Activated naive CD8-positive, alpha-beta T cell treated with anti-CD3 and anti-CD28 coated beads, Interleukin-2, amount 50 U/mL, for 16 hours (primary cell): ENCODE results near the gene ANKS1B.
"Not testable (repeated sequence)": the region's sequence is repeated elsewhere in the genome, so short reads cannot be mapped to it uniquely, and the experiment has no call there.

Experiments used
- DNase-seq: peaks from one replicate; pipeline ENCODE4 v3.0.0-alpha.2; 2020; ENCODE audit warnings: low read depth, low spot score

The ANKS1B gene

DNA sequence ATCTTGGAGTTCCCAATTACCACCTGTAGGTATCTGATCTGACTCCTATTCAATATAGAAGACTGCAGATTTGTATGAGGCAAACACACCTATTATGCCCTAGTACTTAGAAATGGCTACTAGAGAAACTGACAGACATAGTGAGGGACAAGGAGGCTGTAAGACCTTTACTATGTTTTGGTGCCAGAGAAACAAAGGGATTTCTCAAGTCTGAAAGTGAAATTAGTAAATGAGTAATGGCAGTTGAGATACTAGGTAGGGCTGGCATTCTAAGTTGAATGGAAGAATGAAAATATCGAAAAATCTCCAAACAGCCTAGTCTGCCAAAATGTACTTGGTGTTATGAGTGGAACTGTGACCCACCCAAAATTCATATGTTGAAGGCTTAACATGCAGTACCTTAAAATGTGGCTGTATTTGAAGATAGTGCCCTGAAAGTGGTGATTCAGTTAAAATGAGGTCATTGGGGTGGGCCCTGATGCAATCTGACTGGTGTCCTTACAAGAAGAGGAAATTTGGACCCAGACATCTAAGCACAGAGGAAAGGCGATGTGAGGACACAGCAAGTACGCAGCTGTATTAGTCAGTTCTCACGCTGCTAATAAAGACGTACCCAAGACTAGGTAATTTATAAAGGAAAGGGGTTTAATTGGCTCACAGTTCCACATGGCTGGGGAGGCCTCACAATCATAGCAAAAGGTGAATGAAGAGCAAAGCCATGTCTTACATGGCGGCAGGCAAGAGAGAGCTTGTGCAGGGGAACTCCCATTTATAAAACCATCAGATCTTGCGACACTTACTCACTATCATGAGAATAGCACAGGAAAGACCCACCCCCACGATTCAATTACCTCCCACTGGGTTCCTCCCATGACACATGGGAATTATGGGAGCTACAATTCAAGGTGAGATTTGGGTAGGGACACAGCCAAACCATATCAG, 1212.7 kb downstream of the ANKS1B start:
- DNase-seq: no peak

DNA sequence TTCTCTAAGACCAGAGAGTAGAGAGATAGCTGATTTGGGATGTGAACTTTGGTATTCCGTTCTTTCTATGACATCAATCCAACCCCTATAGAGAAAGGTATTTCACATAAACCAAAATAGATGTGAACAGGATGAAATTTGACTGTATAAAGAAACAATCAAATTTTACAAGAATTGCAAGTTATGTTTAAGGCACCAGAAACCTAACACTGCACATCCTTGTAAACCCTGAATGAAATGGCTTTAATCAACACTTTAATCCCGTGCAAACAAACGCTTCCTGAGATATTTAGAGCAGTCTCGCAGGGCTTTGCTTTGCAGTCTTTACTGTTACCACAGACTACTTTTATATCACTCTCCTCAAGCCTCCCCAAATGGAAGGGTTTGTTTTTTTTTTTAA, 1214.5 kb downstream of the ANKS1B start:
- DNase-seq: no peak

DNA sequence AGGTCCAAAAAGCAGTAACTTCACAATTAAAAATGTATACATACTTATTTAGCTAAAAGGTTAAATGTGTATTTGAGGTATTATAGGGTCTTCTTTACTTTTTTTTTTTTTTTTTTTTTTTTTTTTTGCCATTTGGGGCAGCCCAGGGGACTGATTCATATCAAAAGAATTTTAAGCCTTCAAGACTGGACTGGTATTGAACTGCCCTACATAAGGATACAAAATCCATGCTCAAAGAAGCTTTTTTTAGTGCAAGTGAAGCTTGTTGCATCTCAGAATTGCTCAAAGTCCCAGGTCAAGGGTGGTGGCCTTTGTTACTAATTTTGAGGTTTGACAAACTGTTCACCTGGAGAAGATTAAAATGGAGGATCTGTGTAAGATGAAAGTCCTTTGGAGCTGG, 1215.7 kb downstream of the ANKS1B start:
- no peak for DNase-seq

DNA sequence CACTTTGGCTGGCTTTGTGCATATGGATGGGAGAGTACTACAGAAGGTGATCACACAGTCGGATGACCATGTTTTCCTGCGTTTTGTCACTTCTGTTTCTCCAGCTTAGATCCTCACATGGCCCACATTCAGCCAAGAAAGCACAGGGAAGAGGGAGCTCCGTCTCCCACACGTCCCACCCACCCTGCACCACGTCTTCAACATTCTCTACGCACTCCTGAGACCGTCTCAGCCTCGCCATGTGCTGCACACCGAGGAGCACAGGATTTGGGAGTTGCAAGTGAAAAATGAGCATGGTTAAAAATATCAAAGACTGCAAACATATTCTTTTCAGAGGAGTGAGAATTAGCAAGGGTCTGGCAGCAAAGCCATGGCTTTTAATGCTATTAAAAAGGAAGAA, 1217.5 kb downstream of the ANKS1B start:
- DNase-seq: no peak

DNA sequence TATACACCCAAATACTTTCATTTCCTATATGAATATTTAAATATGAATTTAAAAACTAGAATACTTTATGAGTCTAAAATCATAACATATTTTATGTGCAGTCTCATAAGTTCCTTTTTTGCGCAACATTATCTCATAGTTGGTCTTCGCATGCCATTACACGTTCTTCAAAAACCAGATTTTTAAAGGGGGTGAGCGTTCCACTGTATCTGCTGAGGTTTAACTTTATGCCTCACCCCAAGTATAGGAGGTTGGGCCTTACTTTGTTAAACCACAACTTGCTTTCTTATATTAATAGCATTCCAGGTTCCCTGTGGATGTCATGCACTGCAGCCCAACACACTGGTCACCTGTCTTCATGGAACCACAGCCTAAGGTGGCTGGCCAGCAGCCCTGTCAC, 1221.1 kb downstream of the ANKS1B start:
- DNase-seq: no peak

DNA sequence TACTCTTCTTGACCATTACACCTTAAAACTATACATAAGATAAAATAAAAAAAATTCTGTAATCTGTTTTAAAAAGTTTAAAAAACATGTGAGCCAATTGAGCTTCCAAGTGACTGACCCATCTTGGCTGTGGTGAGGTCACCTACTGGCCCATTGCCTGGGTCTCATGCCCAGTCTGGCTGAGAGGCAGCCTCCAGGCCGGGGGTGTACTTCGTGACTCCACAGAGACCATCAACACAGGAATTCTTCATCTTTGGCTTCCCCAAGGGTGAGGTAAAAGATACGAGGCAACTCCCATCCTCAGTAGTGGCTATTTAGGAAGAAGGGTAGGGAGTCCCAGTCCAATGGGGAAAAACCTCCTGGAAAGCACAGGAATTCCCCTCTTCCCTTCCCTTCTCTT, 1226.4 kb downstream of the ANKS1B start:
- no peak for DNase-seq

DNA sequence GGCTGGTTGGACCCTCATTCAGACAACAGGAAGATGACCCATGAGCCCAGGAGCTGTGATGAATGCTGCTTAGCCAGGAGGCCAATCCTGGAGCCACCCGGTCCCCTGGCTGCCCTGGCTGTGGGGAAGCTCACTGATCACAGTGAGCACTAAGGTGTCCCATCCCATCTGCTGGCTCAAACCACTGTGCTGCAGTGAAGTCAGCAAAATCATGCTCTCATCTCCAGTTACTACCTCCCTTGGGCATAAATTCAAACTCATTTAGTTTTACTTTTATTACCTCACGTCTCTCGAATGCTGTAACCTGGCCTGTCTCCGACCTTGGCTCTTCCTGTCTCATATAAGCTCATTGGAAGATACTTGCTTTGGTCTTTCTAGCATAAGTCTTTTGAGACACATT, 1227.3 kb downstream of the ANKS1B start:
- DNase-seq: no peak

DNA sequence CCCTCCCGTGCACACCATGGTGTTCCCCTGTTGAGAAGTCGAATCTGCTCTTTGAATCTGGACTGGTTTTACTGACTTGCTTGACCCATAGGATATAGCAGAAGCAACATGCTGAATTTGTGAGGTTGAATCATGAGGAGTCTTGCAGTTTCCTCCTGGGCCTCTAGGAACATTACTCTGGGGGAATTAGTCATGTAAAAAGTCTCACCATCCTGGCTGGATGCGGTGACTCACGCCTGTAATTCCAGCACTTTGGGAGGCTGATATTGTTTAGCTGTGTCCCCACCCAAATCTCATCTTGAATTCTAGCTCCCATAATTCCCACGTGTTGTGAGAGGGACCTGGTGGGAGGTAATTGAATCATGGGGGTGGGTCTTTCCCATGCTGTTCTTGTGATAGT, 1228.9 kb downstream of the ANKS1B start:
- DNase-seq: not testable (repeated sequence)

DNA sequence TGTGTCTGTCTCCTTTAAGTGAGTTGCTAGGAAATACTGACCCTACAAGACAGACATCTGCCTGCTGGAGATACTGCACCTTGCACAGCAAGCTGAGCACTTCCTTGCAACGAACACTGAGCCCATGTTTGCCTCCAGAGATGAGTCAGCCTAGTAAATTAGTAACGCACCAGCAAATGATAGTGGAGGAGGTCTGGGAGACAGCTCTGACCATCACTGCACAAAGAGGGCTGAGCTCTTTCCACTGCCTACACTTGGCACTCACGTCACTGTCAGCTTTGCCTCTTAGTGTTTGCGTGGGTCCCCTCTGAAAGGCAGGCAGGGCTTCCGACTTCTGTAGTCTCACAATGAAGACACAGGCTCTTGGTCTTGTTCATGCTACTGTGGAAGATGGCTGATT, 1230.6 kb downstream of the ANKS1B start:
- DNase-seq: no peak

DNA sequence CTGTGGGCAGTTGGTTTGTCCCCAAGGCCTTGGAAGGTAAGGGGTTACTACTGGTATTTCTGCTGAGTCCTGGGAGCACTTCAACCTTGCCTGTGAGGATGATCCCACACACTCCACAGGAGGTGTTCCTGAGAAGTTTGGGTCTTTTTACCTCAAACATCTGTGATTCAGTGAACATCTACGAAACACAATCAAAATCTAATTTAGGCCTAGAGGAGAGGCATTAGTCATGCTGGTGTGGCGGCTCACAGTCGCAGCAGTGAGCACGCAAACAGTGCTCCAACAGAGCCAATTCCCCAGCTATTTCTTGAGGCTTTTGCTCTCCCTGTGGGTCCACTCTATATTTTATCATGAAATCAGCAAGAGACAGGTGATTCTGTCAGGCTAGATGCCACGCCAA, 1232.0 kb downstream of the ANKS1B start:
- DNase-seq: no peak

DNA sequence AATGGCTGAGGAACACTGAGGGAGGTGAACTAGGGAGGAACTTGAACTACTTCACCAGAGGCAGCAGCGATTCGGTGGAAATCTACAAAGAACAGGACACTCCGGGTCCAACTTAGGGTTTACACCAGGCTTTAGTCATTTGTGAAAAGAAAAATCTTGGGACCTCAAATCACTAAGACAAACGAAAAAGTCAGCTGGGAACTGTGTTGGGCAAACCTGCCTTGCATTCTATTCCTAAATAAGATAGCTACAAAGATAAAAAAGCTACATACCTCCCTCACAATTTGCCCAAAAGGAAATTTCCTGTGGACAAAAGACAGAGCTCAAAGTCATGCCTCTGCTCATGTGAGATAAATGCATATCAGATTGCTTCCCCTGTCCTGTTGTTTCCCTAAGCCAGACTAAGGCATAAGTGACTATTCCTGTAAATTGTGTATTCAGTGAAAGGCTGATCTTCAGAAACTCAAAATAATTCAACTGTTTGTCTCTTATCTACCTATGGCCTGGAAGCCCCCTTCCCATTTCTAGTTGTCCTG, 1233.1 kb downstream of the ANKS1B start:
- no peak for DNase-seq

DNA sequence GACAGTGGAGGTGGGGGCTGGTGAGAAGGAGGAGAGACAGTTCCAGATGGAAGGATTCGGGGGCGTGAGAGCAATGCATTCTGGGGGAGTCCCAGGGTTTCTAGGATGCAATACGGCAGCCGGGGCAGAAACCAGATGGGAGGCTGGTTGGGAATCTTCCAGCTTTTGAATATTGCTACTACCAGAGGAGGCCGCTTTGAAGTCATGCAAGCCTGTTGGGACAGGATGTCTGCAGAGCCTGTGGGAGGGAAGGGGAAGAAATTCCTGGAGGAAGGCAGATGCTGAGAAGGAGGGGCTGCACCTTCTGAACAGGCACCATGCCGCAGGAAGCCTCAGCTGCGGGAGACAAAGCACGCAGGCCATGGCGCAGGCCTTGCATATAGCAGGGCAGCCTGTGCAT, 1234.2 kb downstream of the ANKS1B start:
- DNase-seq: no peak

DNA sequence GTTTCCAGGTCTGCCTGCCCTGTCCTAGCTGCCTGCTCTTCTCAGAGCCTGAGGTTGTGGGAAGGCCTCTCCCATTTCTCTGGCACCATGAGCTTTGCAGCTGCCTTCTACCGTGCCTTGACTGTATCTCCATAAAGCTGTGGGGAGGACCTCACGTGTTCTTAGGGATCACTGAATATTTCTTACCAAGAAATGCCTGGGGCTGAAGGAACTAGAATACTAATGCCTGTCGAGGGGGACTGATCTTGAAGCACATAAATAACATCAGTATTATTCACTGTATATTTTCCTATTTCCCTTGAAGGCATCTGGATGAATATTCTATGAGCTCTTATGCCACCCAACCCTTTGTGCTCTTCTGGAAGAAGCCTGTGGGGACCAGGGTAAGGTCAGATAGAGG, 1236.3 kb downstream of the ANKS1B start:
- DNase-seq: no peak

DNA sequence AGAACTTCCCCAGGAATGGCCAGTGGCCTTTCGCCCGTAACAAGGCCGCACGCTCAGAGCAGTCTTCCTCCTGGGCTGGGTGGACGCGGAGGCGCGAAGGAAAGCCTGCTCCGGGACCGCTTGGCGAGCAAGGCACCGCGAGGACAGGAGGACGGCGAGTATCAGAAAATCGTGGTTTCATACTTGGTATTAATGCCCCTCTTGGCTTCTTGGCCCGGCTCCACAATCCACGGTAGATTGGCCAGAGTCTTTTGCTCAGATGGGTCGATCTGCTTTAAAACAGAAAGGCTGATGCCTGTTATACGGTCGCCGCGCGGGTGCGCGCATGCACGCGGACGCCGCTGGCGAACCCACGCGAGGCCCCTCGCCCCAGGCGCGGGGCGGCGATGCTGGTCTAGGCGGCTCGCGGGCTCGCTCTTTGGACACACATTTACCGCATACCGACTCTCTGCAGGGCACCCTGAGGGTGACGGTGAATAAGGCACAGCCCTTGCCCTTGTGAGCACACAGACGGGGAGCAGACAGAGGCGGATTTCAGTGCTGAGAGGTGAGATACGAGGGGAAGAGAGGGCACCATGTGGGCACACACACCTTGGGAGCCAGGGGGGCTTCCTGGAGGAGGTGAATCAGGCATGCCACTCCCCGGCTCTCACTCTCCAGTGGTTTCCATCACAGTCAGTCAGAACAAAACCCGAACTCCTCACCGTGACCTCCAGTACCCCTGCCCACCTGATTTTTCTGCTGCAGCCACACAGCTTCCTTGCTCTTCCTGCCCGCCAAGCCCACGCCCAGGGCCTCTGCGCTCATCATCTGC, 1239.0 kb downstream of the ANKS1B start:
- no peak for DNase-seq

DNA sequence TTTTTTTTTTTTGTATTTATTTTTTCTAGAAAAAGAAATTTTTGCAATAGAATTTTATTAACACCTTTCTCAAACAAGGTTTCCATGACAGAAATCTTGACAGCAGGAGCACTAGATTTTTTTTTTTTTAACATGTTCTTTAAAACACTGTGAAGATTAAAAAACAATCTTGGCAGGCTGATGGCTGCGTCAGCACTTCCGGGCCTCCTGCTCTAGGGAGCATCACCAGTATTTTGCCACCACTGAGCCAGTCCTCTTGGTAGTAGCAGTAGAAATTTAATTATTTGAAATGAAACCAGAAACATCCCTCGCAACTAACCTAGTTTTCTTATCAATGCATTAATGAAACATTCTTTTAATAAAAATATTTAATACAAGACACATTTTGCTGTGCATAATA, 1240.1 kb downstream of the ANKS1B start:
- no peak for DNase-seq

DNA sequence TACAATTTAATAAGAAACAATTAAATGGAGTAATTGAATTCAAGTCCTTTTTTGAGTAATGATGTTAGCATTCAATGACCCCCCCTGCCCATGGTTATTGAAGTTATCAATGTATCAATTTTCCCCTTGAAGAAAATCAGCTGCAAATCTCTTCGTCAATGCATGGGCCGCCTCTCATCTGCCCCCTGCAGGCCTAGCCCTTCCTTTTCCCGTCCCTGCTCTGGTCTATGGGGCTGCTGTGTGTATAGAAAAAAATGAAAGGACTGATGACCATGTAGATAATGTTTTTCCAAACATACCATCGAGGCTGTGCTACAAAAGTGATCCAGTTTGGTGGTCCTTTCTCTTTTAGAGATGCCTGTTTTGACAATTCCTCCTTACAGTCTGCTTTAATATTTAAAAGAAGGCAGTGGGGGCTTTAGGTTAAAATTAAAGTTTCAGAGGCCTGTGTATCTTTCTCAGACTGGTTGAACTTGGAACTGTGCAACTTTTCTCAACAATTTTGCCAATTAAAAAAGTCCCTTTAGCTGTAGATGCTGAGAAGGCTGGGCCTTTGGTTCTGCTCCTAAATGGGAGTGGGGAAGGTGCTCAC, 1241.3 kb downstream of the ANKS1B start:
- DNase-seq: no peak

DNA sequence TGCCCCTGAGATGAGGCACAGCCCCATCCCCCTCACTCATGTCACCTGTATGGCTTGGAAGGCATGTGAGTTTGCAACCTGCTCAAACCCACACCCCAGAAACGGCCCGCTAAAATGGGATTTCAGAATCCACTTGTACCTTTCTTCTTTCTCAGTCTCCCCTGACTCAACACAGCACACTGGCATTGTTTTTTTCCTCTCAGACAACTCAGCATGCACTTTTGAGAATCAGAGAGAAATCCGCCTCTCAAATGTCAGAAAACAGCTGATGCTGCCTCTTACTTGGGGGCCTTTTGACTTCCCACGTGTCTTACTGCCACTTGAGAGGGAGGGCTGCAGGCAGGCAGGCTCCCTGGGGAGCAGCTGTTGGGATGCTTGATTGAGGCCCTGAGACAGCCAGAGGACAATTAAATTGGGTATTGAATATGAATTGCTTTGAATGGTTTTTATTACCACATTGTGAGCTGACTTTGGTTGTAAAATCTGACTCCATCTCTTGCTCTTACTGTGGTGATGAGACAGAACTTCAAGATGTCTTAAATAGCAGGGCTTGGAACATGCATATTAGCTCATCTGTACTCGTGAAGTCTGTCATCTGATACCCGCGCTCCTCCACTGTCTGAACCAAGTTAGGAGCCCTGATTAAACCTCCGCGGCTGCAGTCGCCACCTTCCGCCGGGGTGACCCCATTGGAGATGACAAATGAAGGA, 1243.0 kb downstream of the ANKS1B start:
- DNase-seq: no peak

DNA sequence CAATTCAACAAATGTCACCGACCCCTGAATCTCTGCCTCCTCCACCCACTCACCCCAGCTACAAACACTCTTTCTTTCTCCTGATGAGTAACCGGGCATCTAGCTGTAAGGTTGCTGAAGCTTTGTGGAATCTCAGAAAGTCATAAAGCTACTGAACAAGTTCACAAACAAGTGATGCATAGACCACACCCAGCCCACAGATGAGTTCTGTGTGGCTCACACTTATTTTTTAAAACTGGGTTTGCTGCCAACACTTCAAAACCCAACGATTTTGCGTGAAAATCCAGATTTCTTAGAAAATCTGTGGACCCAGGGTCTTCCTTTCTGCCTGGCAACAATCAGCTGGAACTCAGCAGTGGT, 1243.6 kb downstream of the ANKS1B start:
- no peak for DNase-seq

DNA sequence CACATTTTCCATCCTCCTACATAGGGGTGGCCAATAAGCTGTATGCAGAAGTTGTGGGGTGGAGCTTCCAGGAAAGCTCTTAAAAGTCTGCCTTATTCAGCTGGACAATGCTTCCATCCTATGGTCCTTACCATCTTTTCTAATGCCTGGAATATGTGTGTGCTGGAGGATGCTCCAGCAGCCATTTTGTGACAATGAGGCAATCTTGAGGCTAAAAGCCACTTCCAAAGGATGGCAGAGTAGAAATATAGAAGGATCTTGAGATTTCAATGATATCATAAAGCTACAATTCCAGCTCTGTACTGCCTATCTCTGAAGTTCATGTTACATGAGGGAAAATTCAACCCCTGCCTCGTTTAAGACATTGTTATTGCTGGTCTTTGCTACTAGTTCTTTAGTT, 1244.0 kb downstream of the ANKS1B start:
- no peak for DNase-seq

DNA sequence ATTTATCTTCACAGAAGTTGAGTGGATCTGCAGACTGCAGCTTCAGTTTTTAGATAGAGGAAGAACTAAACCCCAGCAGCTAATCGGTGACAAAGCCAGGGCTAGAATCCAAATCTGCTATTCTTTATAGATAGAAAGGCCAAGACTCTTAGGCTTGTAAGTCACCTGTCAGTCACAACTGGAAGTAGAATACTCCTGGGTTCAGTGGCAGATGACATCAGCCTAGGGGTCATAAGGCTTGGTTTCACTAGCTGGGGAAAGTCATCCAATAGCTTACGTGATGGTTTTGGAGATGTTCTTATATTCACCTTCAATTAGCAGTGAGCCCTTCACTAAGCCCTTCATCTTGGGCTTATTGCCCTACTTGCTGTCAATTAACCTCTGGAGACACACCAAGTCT, 1246.2 kb downstream of the ANKS1B start:
- no peak for DNase-seq

DNA sequence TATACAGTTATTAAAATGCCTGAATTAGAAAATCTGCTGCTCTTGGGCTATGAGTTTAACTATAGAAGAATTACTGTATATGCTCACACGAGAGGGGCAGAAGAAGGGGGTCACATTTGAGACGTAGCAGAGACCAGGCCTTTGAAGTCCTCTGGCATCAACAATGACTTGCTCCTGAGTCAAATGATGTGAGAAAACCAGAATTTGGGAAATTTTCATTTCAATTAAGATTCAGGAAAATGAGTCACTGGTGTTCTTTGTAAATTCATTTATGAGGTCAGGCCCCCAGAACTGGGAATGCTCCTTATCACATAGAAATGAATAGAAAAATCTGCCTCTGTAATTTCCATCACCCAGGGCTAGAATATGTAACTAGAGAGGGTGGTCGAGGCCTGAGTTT, 1246.7 kb downstream of the ANKS1B start:
- no peak for DNase-seq

DNA sequence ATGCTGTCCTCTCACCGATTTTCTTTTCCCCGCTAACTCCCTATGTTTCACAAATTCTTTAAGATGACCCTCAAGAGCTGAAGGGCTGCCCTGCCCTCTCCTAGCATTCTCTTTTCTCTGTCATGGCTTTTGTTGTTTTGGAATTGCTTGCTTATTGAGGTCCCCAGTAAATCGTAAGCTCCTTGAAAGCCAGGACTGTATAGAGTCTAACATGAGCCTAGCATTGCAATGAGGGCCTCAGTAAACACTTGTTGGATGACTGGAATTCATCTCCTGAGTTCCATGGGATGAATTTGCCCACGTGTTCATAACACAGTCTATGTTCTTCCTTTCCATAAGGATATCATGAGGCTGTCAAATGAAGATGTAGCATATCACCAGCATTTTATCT, 1247.4 kb downstream of the ANKS1B start:
- no peak for DNase-seq
